ENCODE data around the gene ACOX3. TPM values are rescaled to one million over a fixed set of nuclear protein-coding genes. Genes with fewer than 3 reads are reported as not detected.

The ACOX3 gene
- total RNA-seq, 1 experiment from 2014 or later, result 12.2 TPM

DNA sequence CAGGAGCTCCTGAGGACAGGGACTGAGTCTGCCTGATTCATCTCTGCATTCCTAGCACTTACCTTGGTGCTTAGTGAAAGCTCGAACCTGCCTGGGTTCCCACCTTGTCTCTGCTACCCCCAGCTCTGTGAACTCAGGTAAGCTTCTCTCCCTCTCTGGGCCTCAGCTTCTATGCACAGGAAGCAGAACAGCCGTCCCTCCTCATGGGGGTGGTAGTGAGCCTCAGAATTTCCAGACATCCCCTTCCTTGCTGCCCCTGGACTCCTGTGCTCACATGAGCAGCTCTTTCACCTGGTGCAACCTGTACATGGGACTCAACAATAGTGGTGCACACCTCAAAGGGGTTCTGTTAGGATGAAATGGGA is 120.2 kb downstream of the ACOX3 start:
- no TSS peak for BruUV-seq (replicated peaks)

GRCh38 chr4:8319731-8320385 is 120.7 kb downstream of the ACOX3 start:
- ATAC-seq (no peak), DNase-seq (no peak)
- intact Hi-C loops (cut with micrococcal nuclease), result no loop called here
- Histone ChIP-seq H3K36me3 (ENCODE audit: low read depth, low read length) (no peaks in the 10 kb centered on the region), H3K4me1 (ENCODE audit: insufficient read depth, low read length) (peaks cover 16% of the 10 kb centered on the region), H3K4me2 (ENCODE audit: low read length) (no peak overlapping the region), H2AFZ (ENCODE audit: low read length) (no peak overlapping the region), H3K27me3 (ENCODE audit: low read length) (no peaks in the 10 kb centered on the region), H3K9ac (ENCODE audit: low read length) (no peak overlapping the region), H3K9me3 (ENCODE audit: low read length) (no peaks in the 10 kb centered on the region), H3K9me2 (replicated peaks; ENCODE audit: low read length) (no peaks in the 10 kb centered on the region), H4K20me1 (ENCODE audit: low read length) (no peaks in the 10 kb centered on the region), H3K27ac (ENCODE audit: low read length) (no peak overlapping the region), H3F3A (ENCODE audit: low read length, unreplicated experiment) (no peaks in the 10 kb centered on the region), H3K4me3 (ENCODE audit: low read length) (no peak overlapping the region), H3K79me2 (ENCODE audit: low read length) (no peaks in the 10 kb centered on the region)
- CTCF ChIA-PET, result no interaction called here
- TF ChIP-seq CTCF (conservative IDR thresholded peaks at IDR 0.05; ENCODE audit: low read depth, low read length), result no peak
- TF ChIP-seq EZH2phosphoT487 (IDR thresholded peaks at IDR 0.05; ENCODE audit: borderline replicate concordance, low read length), result no peak
- no peak for TF ChIP-seq EZH2 (IDR thresholded peaks at IDR 0.05; ENCODE audit: low read length, unreplicated experiment)
- no TSS peak for BruUV-seq (replicated peaks)
- POLR2A ChIA-PET (ENCODE audit: unreplicated experiment), result no interaction called here

More for the DNA sequence above, 120.2 kb downstream of the ACOX3 start:
- peak; percentile 17 for DNase-seq
- ChIA-PET POLR2A (ENCODE audit: unreplicated experiment) (no interaction called here), CTCF (no interaction called here)
- Histone ChIP-seq H3K9me3 (ENCODE audit: low read length) (no peaks in the 10 kb centered on the region), H3K9ac (ENCODE audit: low read length) (no peak overlapping the region), H3K9me2 (replicated peaks; ENCODE audit: low read length) (no peaks in the 10 kb centered on the region), H3K36me3 (ENCODE audit: low read depth, low read length) (no peaks in the 10 kb centered on the region), H3K4me3 (ENCODE audit: low read length) (no peak overlapping the region), H3K27me3 (ENCODE audit: low read length) (no peaks in the 10 kb centered on the region), H3K79me2 (ENCODE audit: low read length) (no peaks in the 10 kb centered on the region), H3K4me1 (ENCODE audit: insufficient read depth, low read length) (peaks cover 16% of the 10 kb centered on the region), H2AFZ (ENCODE audit: low read length) (no peak overlapping the region), H4K20me1 (ENCODE audit: low read length) (no peaks in the 10 kb centered on the region), H3K27ac (ENCODE audit: low read length) (no peak overlapping the region), H3K4me2 (ENCODE audit: low read length) (no peak overlapping the region), H3F3A (ENCODE audit: low read length, unreplicated experiment) (no peaks in the 10 kb centered on the region)
- intact Hi-C loops (cut with micrococcal nuclease), result no loop called here
- TF ChIP-seq EZH2phosphoT487 (IDR thresholded peaks at IDR 0.05; ENCODE audit: borderline replicate concordance, low read length), result no peak
- TF ChIP-seq CTCF (conservative IDR thresholded peaks at IDR 0.05; ENCODE audit: low read depth, low read length), result peak; percentile 41; the same call in 1 of the 2 replicates
- no peak for ATAC-seq

DNA sequence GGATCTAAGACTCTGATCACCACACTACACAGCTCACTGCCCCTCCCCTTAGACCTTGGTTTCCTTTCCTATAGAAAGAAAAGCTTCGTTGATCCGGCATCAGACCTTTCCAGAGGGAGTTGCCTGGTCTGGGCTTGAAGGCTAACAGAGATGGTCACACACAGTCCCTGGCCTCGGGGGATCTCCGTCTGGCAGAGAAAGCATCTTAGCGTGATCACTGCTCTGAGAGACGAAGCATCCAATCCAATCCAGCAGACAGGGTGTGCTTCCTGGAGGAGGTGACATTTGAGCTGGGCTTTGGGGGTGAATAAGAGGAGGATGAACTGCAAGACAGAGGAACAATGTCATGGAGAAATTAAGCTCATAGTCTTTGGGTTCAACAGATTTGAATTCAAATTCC is 121.5 kb downstream of the ACOX3 start:
- H3K27me3 ChIP-seq (ENCODE audit: low read length), result no peaks in the 10 kb centered on the region
- ChIA-PET POLR2A (ENCODE audit: unreplicated experiment) (no interaction called here), CTCF (no interaction called here)
- H3K9ac ChIP-seq (ENCODE audit: low read length), result no peak overlapping the region
- intact Hi-C loops (cut with micrococcal nuclease), result no loop called here
- peaks cover 16% of the 10 kb centered on the region for H3K4me1 ChIP-seq (ENCODE audit: insufficient read depth, low read length)
- H3K9me3 ChIP-seq (ENCODE audit: low read length), result no peaks in the 10 kb centered on the region
- H2AFZ ChIP-seq (ENCODE audit: low read length), result no peak overlapping the region
- ATAC-seq (no peak), DNase-seq (no peak)
- no peaks in the 10 kb centered on the region for H3K79me2 ChIP-seq (ENCODE audit: low read length)
- BruUV-seq (replicated peaks), result no TSS peak
- H3K4me2 ChIP-seq (ENCODE audit: low read length), result no peak overlapping the region
- no peak overlapping the region for H3K4me3 ChIP-seq (ENCODE audit: low read length)
- no peaks in the 10 kb centered on the region for H4K20me1 ChIP-seq (ENCODE audit: low read length)
- no peak for TF ChIP-seq EZH2phosphoT487 (IDR thresholded peaks at IDR 0.05; ENCODE audit: borderline replicate concordance, low read length)
- no peak for TF ChIP-seq CTCF (conservative IDR thresholded peaks at IDR 0.05; ENCODE audit: low read depth, low read length)
- TF ChIP-seq EZH2 (IDR thresholded peaks at IDR 0.05; ENCODE audit: low read length, unreplicated experiment), result no peak
- no peaks in the 10 kb centered on the region for H3K36me3 ChIP-seq (ENCODE audit: low read depth, low read length)
- H3K27ac ChIP-seq (ENCODE audit: low read length), result no peak overlapping the region
- no peaks in the 10 kb centered on the region for H3F3A ChIP-seq (ENCODE audit: low read length, unreplicated experiment)
- H3K9me2 ChIP-seq (replicated peaks; ENCODE audit: low read length), result no peaks in the 10 kb centered on the region
